T-helper 2 cell treated with Interferon-gamma antibody and Interleukin-4, amounts not matched to agents 5 μg/mL and 100 μg/mL, for 36 hours (primary cell): ENCODE results near the gene PRSS22.

Experiments used
- DNase-seq: peaks from one replicate; pipeline ENCODE4 v3.0.0; 2021; ENCODE audit warnings: low spot score
- H3K27ac Mint-ChIP-seq: one replicate; pipeline ENCODE4 v1.8.0; 2021; ENCODE audit warnings: mild to moderate bottlenecking, mixed read lengths
- H3K27me3 Mint-ChIP-seq: one replicate; pipeline ENCODE4 v1.8.0; 2021; ENCODE audit warnings: low read depth, mixed read lengths
- H3K36me3 Mint-ChIP-seq: one replicate; pipeline ENCODE4 v1.8.0; 2021; ENCODE audit warnings: low read depth, mixed read lengths
- H3K4me1 Mint-ChIP-seq: one replicate; pipeline ENCODE4 v1.8.0; 2021; ENCODE audit warnings: low read depth, mixed read lengths
- H3K4me3 Mint-ChIP-seq: one replicate; pipeline ENCODE4 v1.8.0; 2022; ENCODE audit warnings: mild to moderate bottlenecking, moderate library complexity, mixed read lengths
- H3K9me3 Mint-ChIP-seq: one replicate; pipeline ENCODE4 v1.8.0; 2021; ENCODE audit warnings: mixed read lengths

PRSS22 gene

GRCh38 chr16:2811703-2812471, 46.1 kb downstream of the PRSS22 start:
- Mint-ChIP-seq H3K4me3 (no peak overlapping the region), H3K36me3 (no peaks in the 10 kb centered on the region), H3K9me3 (no peaks in the 10 kb centered on the region), H3K4me1 (no peaks in the 10 kb centered on the region), H3K27me3 (peaks cover 7% of the 10 kb centered on the region), H3K27ac (no peak overlapping the region)
- no peak for DNase-seq

- Mint-ChIP-seq H3K4me3 (no peak overlapping the region), H3K27ac (no peak overlapping the region), H3K4me1 (no peaks in the 10 kb centered on the region), H3K27me3 (peaks cover 9% of the 10 kb centered on the region), H3K36me3 (no peaks in the 10 kb centered on the region), H3K9me3 (no peaks in the 10 kb centered on the region)
- no peak for DNase-seq
Observed at GRCh38 chr16:2810651-2811050, 47.3 kb downstream of the PRSS22 start.

- Mint-ChIP-seq H3K27ac (no peak overlapping the region), H3K36me3 (no peaks in the 10 kb centered on the region), H3K4me3 (no peak overlapping the region), H3K27me3 (peaks cover 9% of the 10 kb centered on the region), H3K9me3 (peaks cover 2% of the 10 kb centered on the region), H3K4me1 (no peaks in the 10 kb centered on the region)
- DNase-seq: no peak
Observed at GRCh38 chr16:2809149-2809760, 48.7 kb downstream of the PRSS22 start.

GRCh38 chr16:2808181-2808580, 49.8 kb downstream of the PRSS22 start:
- H3K4me1 Mint-ChIP-seq: no peaks in the 10 kb centered on the region
- peaks cover 9% of the 10 kb centered on the region for H3K27me3 Mint-ChIP-seq
- no peaks in the 10 kb centered on the region for H3K36me3 Mint-ChIP-seq
- H3K9me3 Mint-ChIP-seq: peaks cover 7% of the 10 kb centered on the region
- H3K27ac Mint-ChIP-seq: no peak overlapping the region
- no peak for DNase-seq
- no peak overlapping the region for H3K4me3 Mint-ChIP-seq

GRCh38 chr16:2806286-2806685, 51.7 kb downstream of the PRSS22 start:
- no peak for DNase-seq
- Mint-ChIP-seq H3K27ac (no peak overlapping the region), H3K4me1 (no peaks in the 10 kb centered on the region), H3K4me3 (no peak overlapping the region), H3K9me3 (peaks cover 7% of the 10 kb centered on the region), H3K27me3 (peaks cover 9% of the 10 kb centered on the region), H3K36me3 (no peaks in the 10 kb centered on the region)

GRCh38 chr16:2804728-2805127, 53.2 kb downstream of the PRSS22 start:
- H3K27ac Mint-ChIP-seq: no peak overlapping the region
- no peaks in the 10 kb centered on the region for H3K36me3 Mint-ChIP-seq
- H3K4me1 Mint-ChIP-seq: no peaks in the 10 kb centered on the region
- no peak for DNase-seq
- peaks cover 4% of the 10 kb centered on the region for H3K27me3 Mint-ChIP-seq
- peaks cover 7% of the 10 kb centered on the region for H3K9me3 Mint-ChIP-seq
- H3K4me3 Mint-ChIP-seq: no peak overlapping the region

- peaks cover 7% of the 10 kb centered on the region for H3K9me3 Mint-ChIP-seq
Observed at GRCh38 chr16:2803545-2804195, 54.3 kb downstream of the PRSS22 start.

More at GRCh38 chr16:2803545-2804195, 54.3 kb downstream of the PRSS22 start:
- DNase-seq: no peak
- no peaks in the 10 kb centered on the region for H3K4me1 Mint-ChIP-seq
- H3K27me3 Mint-ChIP-seq: peaks cover 2% of the 10 kb centered on the region
- no peaks in the 10 kb centered on the region for H3K36me3 Mint-ChIP-seq
- H3K4me3 Mint-ChIP-seq: no peak overlapping the region
- no peak overlapping the region for H3K27ac Mint-ChIP-seq
